CD4-positive, alpha-beta T cell treated with Interleukin-2 at 100 ng/mL for 4 hours (primary cell): ENCODE data around the gene NT5C1A.

ENCODE experiments used
- DNase-seq: peaks from one replicate; pipeline ENCODE4 v3.0.0-alpha.2; 2020; ENCODE audit warnings: low spot score

NT5C1A gene

GRCh38 chr1:39659538-39659937 lies 12.4 kb downstream of the NT5C1A start:
- no peak for DNase-seq

DNA sequence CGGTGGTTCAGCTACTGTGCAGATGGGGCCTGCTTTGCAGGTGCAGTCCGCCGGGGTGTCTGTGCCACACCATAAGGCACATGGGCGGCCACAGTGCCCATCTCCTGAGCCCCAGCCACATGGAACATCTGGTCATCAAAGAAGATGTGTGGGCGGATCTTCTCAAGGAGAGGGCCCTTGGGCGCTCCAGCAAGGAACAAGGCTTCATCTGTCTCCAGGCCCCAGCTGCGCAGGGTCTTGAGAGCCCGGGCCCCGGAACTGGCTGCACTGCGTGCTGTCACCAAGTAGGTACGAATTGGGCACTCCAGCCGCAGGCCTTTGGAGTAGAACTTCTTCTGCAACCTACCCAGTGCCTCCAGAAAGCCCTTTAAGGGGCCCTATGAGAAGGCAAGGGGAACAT lies 12.8 kb downstream of the NT5C1A start:
- DNase-seq = no peak

- DNase-seq = peak; percentile 66
These were observed 13.9 kb downstream of the NT5C1A start for GRCh38 chr1:39657923-39658485.

DNA sequence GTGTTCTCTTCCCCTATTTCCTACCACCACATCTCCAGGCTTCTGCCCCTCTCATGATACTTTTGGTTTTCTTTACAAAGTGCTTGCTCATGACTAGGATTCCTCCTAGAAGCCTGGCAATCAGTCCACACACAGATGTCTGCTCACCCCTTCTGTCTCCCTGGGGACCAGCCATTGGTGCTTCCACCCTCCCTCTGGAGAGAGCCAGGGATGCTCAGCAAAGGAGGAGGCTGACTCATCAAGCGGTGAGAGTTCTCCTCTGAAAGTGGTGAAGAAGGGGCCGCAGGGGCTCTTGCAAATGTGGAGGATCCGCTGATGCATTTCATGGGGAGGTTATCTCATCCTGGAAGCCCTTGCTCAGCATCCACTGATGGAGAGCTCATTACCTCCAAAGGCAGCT lies 14.5 kb downstream of the NT5C1A start:
- no peak for DNase-seq

DNA sequence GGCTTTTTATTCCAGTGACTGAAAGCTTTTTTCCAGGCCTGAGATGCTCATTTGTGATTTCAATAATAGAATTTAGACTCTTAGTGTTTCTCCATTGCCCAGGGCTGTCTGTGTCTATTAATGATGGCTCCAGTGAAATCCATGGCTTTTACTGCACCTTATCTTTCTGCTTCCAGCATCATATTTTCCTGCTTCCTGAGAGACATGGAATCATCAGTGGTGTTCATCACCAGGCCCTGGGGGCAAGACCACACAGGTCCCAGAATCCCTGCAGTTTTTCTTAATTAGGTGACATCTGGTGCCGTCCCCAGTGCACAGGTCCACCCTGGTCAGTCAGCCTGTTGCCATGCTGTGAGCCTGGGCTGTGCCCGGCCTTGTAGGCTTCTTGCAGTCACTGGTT lies 15.5 kb downstream of the NT5C1A start:
- DNase-seq = no peak

- DNase-seq = no peak
These were observed 16.2 kb downstream of the NT5C1A start for GRCh38 chr1:39655578-39656268.

DNA sequence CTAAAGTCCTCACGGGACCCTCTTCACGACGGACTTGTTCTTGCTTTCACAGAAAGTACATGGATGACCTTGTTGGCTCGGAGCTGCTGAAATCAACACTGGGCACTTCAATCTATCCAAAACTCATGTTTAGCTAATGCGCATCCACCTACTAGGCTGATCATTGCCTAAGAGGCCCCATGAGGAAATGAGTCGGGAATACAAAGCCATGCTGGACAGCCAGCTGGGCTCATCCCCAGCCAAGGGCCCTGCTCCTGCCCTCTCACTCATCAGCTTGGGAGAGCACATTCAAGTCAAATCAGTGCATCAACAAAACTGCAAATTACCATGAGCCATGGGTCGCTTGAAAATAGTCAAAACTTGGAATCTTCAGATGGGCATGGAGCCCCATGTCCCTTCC lies 17.6 kb downstream of the NT5C1A start:
- DNase-seq = no peak

GRCh38 chr1:39653546-39654031 lies 18.3 kb downstream of the NT5C1A start:
- DNase-seq = peak; percentile 77

GRCh38 chr1:39652554-39652953 lies 19.4 kb downstream of the NT5C1A start:
- DNase-seq = no peak

- no peak for DNase-seq
These were observed 19.8 kb downstream of the NT5C1A start for GRCh38 chr1:39652105-39652504.

DNA sequence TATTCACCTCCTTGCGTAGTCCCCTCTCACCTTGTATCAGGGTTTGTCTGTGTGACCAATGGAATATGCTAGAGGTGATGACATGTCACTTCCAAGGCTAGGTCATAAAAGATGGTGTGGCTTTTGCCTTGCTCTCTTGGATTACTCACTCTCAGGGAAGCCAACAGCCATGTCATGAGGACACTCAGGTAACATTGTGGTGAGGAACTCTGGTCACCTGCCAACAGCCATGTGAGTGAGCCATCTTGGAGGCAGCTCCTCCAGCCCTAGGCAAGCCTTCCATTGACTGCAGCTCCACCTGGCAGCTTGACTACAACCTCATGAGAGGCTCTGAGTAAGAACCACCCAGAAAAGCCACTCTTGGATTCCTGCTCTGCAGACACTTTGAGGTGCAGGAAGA lies 21.5 kb downstream of the NT5C1A start:
- no peak for DNase-seq

DNA sequence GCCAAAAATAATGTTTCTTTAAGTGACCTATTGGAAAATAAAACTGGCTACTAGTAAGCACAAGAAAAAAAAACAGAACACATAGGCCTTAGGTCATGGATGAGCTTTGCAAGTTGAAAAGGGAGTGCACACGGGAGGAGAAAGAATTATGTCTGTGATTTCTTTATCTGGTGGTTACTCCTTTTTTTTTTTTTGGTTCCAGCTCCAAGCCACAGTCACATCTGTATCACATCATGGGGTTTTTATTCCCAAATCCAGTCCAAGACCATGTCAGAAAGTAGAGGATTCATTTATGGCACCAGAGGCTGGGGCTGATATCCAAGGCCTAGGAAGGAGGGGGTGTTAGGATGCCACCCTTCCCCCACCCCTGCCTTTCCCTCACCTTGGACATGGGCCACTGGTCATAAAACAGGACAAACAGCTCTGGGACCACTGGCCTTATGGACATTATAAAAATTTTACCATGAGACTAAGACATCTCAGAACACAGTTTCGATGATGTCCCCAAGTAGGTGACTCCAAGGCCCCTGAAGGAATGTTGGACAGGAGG lies 22.2 kb downstream of the NT5C1A start:
- no peak for DNase-seq

GRCh38 chr1:39648496-39648895 lies 23.4 kb downstream of the NT5C1A start:
- no peak for DNase-seq

DNA sequence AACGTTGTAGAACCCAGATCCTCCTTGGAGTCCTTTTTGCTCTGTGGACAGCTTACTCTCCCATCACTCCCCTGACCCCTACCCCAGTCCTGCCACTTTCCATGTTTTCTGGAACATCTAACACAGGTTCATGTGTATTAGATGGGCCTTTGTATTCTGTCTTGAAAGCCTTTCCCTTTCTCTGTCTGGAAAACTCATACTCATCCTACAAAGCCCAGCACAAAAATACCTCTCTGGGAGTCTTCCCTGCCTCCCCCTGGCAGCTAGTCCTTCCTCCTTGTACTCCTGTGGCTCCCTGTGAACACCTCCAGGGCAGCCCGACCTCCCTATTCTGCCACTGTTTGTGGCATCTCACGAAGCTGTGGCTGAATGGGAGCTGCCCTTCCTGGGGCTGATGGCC lies 24.7 kb downstream of the NT5C1A start:
- no peak for DNase-seq

GRCh38 chr1:39646232-39647081 lies 25.4 kb downstream of the NT5C1A start:
- DNase-seq = no peak

GRCh38 chr1:39645411-39646043 lies 26.4 kb downstream of the NT5C1A start:
- DNase-seq = no peak

GRCh38 chr1:39643705-39644104 lies 28.2 kb downstream of the NT5C1A start:
- no peak for DNase-seq

- no peak for DNase-seq
These were observed 29.1 kb downstream of the NT5C1A start for GRCh38 chr1:39642796-39643195.

DNA sequence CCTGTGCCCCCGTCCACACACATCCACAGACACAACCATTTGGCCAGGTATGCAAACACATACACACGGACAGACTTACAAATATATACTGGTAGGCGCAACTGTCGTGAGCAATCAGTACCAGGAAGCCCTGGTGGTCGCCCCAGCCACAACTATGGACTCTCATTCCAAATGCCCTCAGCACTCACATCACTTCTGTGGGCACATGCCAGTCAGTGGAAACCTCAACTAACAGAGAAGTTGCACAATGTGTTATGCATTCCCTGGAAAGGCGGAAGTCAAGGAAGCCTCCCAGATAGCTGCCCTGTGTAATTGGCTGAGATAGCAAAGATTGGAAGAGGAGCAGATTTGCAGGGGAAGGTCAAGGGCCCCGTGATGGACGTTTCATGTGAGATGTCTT lies 31.0 kb downstream of the NT5C1A start:
- DNase-seq = no peak

- DNase-seq = peak; percentile 48
These were observed 32.4 kb downstream of the NT5C1A start, which contains the start of gene HEYL for GRCh38 chr1:39639305-39640130. TSS of gene HEYL (minus strand) at chr1:39639643. CDS start at chr1:39639625, 18 bp downstream.

GRCh38 chr1:39638965-39639304 lies 33.0 kb downstream of the NT5C1A start:
- DNase-seq = no peak
